WTC11 (cell line): ENCODE results near the gene EDEM2. TPM values are rescaled to one million over a fixed set of nuclear protein-coding genes. Genes with fewer than 3 reads are reported as not detected.

Source experiments
- ATAC-seq: fragments of 200-7000 bp; cut with Tn5 transposase; 2 replicates; pipeline ENCODE4 v1.10.0; 2021; ENCODE audit warnings: mild to moderate bottlenecking, moderate library complexity
- CTCF ChIA-PET: fragments of 300-600 bp; sonication (Branson Sonifier 250); formaldehyde crosslinking; loops from one replicate; lab custom pipeline; 2021; ENCODE audit warnings: antibody characterized with exemption; lab: Charles Lee
- POLR2A ChIA-PET: fragments of 350-600 bp; sonication (Branson Sonifier 250); formaldehyde crosslinking; loops from one replicate; lab custom pipeline; 2021; ENCODE audit warnings: antibody characterized with exemption; lab: Charles Lee
- DNase-seq: peaks from one replicate; pipeline ENCODE4 v3.0.0; 2021; ENCODE audit warnings: low spot score
- H3K27ac Mint-ChIP-seq: 2 replicates; pipeline ENCODE4 v1.8.0; 2021; ENCODE audit warnings: mixed read lengths
- H3K27me3 Mint-ChIP-seq: 2 replicates; pipeline ENCODE4 v1.8.0; 2021; ENCODE audit warnings: low read depth, mild to moderate bottlenecking, moderate library complexity, mixed read lengths
- H3K36me3 Mint-ChIP-seq: 2 replicates; pipeline ENCODE4 v1.8.0; 2021; ENCODE audit warnings: mixed read lengths
- H3K4me1 Mint-ChIP-seq: 2 replicates; pipeline ENCODE4 v1.8.0; 2022; ENCODE audit warnings: mixed read lengths
- H3K4me3 Mint-ChIP-seq: 2 replicates; pipeline ENCODE4 v1.8.0; 2021; ENCODE audit warnings: mild to moderate bottlenecking, moderate library complexity, mixed read lengths
- H3K9me3 Mint-ChIP-seq: 2 replicates; pipeline ENCODE4 v1.8.0; 2021; ENCODE audit warnings: mixed read lengths
- AFF4 ChIP-seq: sonication (generic); formaldehyde crosslinking; IDR thresholded peaks from 2 replicates; pipeline ENCODE4 v1.8.1; 2023; ENCODE audit warnings: mild to moderate bottlenecking, missing genetic modification reagents, borderline replicate concordance
- ATF6 ChIP-seq: sonication (generic); formaldehyde crosslinking; IDR thresholded peaks from 2 replicates; pipeline ENCODE4 v1.8.1; 2023; ENCODE audit warnings: mild to moderate bottlenecking, missing genetic modification reagents
- ETV6 ChIP-seq: sonication (generic); formaldehyde crosslinking; IDR thresholded peaks from 2 replicates; pipeline ENCODE4 v1.8.1; 2022; ENCODE audit warnings: mild to moderate bottlenecking, missing genetic modification reagents
- FOXP4 ChIP-seq: sonication (generic); formaldehyde crosslinking; IDR thresholded peaks from 2 replicates; pipeline ENCODE4 v1.8.0; 2022; ENCODE audit warnings: mild to moderate bottlenecking, missing genetic modification reagents
- GRHL2 ChIP-seq: fragments of 250-450 bp; sonication (Bioruptor Pico); IDR thresholded peaks from 2 replicates; pipeline ENCODE4 v1.8.0; 2022; ENCODE audit warnings: mild to moderate bottlenecking, moderate library complexity; ENCODE audit not compliant: insufficient replicate concordance, severe bottlenecking
- HMGA2 ChIP-seq: fragments of 250-450 bp; sonication (Bioruptor Pico); IDR thresholded peaks from 2 replicates; pipeline ENCODE4 v1.4.0; 2021; ENCODE audit warnings: mild to moderate bottlenecking, moderate library complexity
- IRF1 ChIP-seq: sonication (generic); formaldehyde crosslinking; IDR thresholded peaks from 2 replicates; pipeline ENCODE4 v1.8.0; 2023; ENCODE audit warnings: missing genetic modification reagents
- JAZF1 ChIP-seq: fragments of 250-450 bp; sonication (Bioruptor Pico); IDR thresholded peaks from 2 replicates; pipeline ENCODE4 v1.9.0; 2021; ENCODE audit warnings: moderate library complexity, mild to moderate bottlenecking, inconsistent platforms
- NR1H2 ChIP-seq: sonication (generic); formaldehyde crosslinking; IDR thresholded peaks from 2 replicates; pipeline ENCODE4 v1.9.0; 2021; ENCODE audit warnings: mild to moderate bottlenecking, moderate library complexity, missing genetic modification reagents
- RELA ChIP-seq: sonication (generic); formaldehyde crosslinking; IDR thresholded peaks from 2 replicates; pipeline ENCODE4 v1.8.1; 2022; ENCODE audit warnings: missing genetic modification reagents, mild to moderate bottlenecking, borderline replicate concordance
- SP1 ChIP-seq: sonication (generic); formaldehyde crosslinking; conservative IDR thresholded peaks from 2 replicates; pipeline ENCODE4 v1.8.1; 2022; ENCODE audit warnings: missing genetic modification reagents
- ZNF671 ChIP-seq: fragments of 250-450 bp; sonication (Bioruptor Pico); IDR thresholded peaks from 2 replicates; pipeline ENCODE4 v1.8.0; 2021; ENCODE audit warnings: mild to moderate bottlenecking
- total RNA-seq: library from RNA; stranded (reverse); gene quantifications from 3 replicates; pipeline ENCODE4 v1.2.3, GENCODE V29; 2021
- TF ChIP-seq, protein P1 (sequence below): sonication (generic); formaldehyde crosslinking; IDR thresholded peaks from 2 replicates; pipeline ENCODE4 v1.8.1; 2022; ENCODE audit warnings: mild to moderate bottlenecking, moderate library complexity, missing genetic modification reagents
- TF ChIP-seq, protein P2 (sequence below): sonication (generic); formaldehyde crosslinking; IDR thresholded peaks from 2 replicates; pipeline ENCODE4 v1.8.0; 2023; ENCODE audit warnings: mild to moderate bottlenecking, missing genetic modification reagents
- TF ChIP-seq, protein P3 (sequence below): sonication (generic); formaldehyde crosslinking; IDR thresholded peaks from 2 replicates; pipeline ENCODE4 v1.8.1; 2023; ENCODE audit warnings: mild to moderate bottlenecking, moderate library complexity, missing genetic modification reagents
- TF ChIP-seq, protein P4 (sequence below): sonication (generic); formaldehyde crosslinking; IDR thresholded peaks from 2 replicates; pipeline ENCODE4 v1.8.1; 2022; ENCODE audit warnings: missing genetic modification reagents, borderline replicate concordance

The EDEM2 gene
- total RNA-seq, 1 experiment from 2014 or later = 22.7 TPM

- peaks cover 19% of the 10 kb centered on the region for H3K36me3 Mint-ChIP-seq
- no peak overlapping the region for H3K4me3 Mint-ChIP-seq
- POLR2A ChIA-PET = no interaction called here
- no peak for TF ChIP-seq ZNF671 (CRISPR knock-in tag)
- TF ChIP-seq, protein P1, sequence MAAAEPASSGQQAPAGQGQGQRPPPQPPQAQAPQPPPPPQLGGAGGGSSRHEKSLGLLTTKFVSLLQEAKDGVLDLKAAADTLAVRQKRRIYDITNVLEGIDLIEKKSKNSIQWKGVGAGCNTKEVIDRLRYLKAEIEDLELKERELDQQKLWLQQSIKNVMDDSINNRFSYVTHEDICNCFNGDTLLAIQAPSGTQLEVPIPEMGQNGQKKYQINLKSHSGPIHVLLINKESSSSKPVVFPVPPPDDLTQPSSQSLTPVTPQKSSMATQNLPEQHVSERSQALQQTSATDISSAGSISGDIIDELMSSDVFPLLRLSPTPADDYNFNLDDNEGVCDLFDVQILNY (CRISPR knock-in tag) = no peak
- TF ChIP-seq GRHL2 (CRISPR knock-in tag) = no peak
- TF ChIP-seq IRF1 = no peak
- no peak for TF ChIP-seq ATF6 (CRISPR knock-in tag)
- TF ChIP-seq HMGA2 (CRISPR knock-in tag) = no peak
- TF ChIP-seq AFF4 (CRISPR knock-in tag) = no peak
- TF ChIP-seq JAZF1 (CRISPR knock-in tag) = no peak
- no peak for TF ChIP-seq ETV6 (CRISPR knock-in tag)
- TF ChIP-seq, protein P2, sequence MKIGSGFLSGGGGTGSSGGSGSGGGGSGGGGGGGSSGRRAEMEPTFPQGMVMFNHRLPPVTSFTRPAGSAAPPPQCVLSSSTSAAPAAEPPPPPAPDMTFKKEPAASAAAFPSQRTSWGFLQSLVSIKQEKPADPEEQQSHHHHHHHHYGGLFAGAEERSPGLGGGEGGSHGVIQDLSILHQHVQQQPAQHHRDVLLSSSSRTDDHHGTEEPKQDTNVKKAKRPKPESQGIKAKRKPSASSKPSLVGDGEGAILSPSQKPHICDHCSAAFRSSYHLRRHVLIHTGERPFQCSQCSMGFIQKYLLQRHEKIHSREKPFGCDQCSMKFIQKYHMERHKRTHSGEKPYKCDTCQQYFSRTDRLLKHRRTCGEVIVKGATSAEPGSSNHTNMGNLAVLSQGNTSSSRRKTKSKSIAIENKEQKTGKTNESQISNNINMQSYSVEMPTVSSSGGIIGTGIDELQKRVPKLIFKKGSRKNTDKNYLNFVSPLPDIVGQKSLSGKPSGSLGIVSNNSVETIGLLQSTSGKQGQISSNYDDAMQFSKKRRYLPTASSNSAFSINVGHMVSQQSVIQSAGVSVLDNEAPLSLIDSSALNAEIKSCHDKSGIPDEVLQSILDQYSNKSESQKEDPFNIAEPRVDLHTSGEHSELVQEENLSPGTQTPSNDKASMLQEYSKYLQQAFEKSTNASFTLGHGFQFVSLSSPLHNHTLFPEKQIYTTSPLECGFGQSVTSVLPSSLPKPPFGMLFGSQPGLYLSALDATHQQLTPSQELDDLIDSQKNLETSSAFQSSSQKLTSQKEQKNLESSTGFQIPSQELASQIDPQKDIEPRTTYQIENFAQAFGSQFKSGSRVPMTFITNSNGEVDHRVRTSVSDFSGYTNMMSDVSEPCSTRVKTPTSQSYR = no peak
- TF ChIP-seq, all 79 proteins: peak for 0
- Mint-ChIP-seq H3K27ac (no peak overlapping the region), H3K27me3 (no peaks in the 10 kb centered on the region; the same call in 1 of the 2 replicates), H3K4me1 (peaks cover 4% of the 10 kb centered on the region), H3K9me3 (peaks cover 19% of the 10 kb centered on the region)
- DNase-seq (no peak), ATAC-seq (no peak)
- CTCF ChIA-PET = interaction anchor here (1.0 to 1.8 kb wide), 2 partner anchors 35 to 84 kb away, joined by 5 to 7 read pairs; no protein-coding TSS in a partner anchor
These were observed 33.1 kb upstream of the EDEM2 start for GRCh38 chr20:35180266-35180665.

GRCh38 chr20:35179292-35180212, 32.4 kb upstream of the EDEM2 start:
- peaks cover 19% of the 10 kb centered on the region for H3K36me3 Mint-ChIP-seq
- H3K4me3 Mint-ChIP-seq = no peak overlapping the region
- ChIA-PET CTCF (interaction anchor here (0.9 to 1.0 kb wide), 2 partner anchors 32 to 83 kb away, joined by 3 to 5 read pairs; partner anchors contain the start of gene EDEM2), POLR2A (interaction anchor here (0.7 kb wide), 1 partner anchor 11 kb away, joined by 5 read pairs; no protein-coding TSS in a partner anchor)
- no peak for ATAC-seq
- peaks cover 10% of the 10 kb centered on the region for H3K4me1 Mint-ChIP-seq
- H3K27ac Mint-ChIP-seq = no peak overlapping the region
- H3K27me3 Mint-ChIP-seq = peaks cover 2% of the 10 kb centered on the region; the same call in 1 of the 2 replicates
- DNase-seq = no peak
- peaks cover 12% of the 10 kb centered on the region for H3K9me3 Mint-ChIP-seq
- TF ChIP-seq RELA (CRISPR knock-in tag) (no peak), NR1H2 (CRISPR knock-in tag) (no peak), FOXP4 (CRISPR knock-in tag) (no peak), SP1 (CRISPR knock-in tag) (no peak), ZNF671 (CRISPR knock-in tag) (no peak)
- TF ChIP-seq, protein P3, sequence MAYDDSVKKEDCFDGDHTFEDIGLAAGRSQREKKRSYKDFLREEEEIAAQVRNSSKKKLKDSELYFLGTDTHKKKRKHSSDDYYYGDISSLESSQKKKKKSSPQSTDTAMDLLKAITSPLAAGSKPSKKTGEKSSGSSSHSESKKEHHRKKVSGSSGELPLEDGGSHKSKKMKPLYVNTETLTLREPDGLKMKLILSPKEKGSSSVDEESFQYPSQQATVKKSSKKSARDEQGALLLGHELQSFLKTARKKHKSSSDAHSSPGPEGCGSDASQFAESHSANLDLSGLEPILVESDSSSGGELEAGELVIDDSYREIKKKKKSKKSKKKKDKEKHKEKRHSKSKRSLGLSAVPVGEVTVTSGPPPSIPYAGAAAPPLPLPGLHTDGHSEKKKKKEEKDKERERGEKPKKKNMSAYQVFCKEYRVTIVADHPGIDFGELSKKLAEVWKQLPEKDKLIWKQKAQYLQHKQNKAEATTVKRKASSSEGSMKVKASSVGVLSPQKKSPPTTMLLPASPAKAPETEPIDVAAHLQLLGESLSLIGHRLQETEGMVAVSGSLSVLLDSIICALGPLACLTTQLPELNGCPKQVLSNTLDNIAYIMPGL = no peak
- TF ChIP-seq, protein P4, sequence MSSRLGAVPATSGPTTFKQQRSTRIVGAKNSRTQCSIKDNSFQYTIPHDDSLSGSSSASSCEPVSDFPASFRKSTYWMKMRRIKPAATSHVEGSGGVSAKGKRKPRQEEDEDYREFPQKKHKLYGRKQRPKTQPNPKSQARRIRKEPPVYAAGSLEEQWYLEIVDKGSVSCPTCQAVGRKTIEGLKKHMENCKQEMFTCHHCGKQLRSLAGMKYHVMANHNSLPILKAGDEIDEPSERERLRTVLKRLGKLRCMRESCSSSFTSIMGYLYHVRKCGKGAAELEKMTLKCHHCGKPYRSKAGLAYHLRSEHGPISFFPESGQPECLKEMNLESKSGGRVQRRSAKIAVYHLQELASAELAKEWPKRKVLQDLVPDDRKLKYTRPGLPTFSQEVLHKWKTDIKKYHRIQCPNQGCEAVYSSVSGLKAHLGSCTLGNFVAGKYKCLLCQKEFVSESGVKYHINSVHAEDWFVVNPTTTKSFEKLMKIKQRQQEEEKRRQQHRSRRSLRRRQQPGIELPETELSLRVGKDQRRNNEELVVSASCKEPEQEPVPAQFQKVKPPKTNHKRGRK (CRISPR knock-in tag) = no peak
